Measurements from ENCODE around the gene CHCHD5. TPM values are rescaled to one million over a fixed set of nuclear protein-coding genes. Genes with fewer than 3 reads are reported as not detected.

The CHCHD5 gene
- total RNA-seq, 4 donors from 2014 or later = 11.9 to 22.0 (median 15.7) TPM

DNA sequence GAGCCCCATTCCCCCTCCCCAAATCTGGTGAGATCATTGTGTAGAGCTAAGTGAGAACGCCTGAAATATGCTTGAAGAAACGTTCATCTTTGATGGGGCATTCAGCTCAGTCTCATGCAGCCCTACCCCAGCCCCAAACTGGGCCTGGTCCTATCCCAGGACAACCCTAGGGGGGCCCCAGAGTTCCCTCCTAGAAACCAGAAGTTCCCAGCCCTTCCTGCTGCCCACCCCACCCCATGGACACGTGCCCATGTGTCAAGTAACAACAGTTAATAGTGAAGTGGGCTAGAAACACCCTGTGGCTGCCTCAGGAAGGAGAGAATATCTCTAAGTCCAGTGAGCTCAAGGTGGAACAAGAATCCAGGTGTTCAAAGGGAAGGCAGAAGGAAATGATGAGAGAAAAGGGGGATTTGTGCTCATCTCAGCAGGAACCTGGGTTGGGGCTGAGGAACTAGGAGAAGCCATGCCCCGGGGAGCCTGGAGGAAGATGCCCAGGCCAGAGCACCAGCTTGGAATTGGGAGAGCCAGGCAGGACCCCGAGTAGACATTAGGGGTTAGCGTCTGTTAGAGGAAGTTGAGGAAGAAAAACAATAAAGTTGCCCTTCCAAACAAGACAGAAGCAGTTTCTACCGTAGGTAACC is 41.2 kb downstream of the CHCHD5 start:
- no peak for ATAC-seq (ENCODE audit: low FRiP score)
- no peak for DNase-seq (ENCODE audit: low spot score)
- TF ChIP-seq, protein P1, sequence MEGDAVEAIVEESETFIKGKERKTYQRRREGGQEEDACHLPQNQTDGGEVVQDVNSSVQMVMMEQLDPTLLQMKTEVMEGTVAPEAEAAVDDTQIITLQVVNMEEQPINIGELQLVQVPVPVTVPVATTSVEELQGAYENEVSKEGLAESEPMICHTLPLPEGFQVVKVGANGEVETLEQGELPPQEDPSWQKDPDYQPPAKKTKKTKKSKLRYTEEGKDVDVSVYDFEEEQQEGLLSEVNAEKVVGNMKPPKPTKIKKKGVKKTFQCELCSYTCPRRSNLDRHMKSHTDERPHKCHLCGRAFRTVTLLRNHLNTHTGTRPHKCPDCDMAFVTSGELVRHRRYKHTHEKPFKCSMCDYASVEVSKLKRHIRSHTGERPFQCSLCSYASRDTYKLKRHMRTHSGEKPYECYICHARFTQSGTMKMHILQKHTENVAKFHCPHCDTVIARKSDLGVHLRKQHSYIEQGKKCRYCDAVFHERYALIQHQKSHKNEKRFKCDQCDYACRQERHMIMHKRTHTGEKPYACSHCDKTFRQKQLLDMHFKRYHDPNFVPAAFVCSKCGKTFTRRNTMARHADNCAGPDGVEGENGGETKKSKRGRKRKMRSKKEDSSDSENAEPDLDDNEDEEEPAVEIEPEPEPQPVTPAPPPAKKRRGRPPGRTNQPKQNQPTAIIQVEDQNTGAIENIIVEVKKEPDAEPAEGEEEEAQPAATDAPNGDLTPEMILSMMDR (IDR thresholded peaks at IDR 0.05) = no peak

DNA sequence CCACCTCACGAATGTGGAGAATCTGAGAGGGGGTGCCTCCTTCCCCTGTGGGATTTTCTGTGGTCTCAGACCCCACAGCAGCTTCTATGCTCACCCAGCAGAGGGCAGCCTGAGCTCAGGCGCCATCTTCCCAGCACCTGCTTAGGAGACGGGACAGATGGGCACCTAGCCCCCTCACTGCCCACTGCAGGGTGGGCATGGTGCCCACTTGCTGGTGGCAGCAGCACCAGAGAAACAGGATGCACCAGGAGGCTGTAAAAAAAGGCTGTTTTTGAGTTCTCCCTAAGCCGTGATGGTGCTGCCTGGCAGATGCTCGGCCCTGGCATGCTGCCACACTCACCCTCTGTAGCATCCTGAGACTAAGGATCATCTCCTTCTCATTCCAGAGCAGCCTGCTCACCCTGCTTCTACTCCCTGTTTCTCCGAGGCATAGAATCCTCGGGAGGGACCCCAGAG is 42.2 kb downstream of the CHCHD5 start:
- ATAC-seq (ENCODE audit: low FRiP score) (peak; percentile 52), DNase-seq (ENCODE audit: low spot score) (peak; percentile 50)
- TF ChIP-seq, protein P1 (IDR thresholded peaks at IDR 0.05) = no peak

DNA sequence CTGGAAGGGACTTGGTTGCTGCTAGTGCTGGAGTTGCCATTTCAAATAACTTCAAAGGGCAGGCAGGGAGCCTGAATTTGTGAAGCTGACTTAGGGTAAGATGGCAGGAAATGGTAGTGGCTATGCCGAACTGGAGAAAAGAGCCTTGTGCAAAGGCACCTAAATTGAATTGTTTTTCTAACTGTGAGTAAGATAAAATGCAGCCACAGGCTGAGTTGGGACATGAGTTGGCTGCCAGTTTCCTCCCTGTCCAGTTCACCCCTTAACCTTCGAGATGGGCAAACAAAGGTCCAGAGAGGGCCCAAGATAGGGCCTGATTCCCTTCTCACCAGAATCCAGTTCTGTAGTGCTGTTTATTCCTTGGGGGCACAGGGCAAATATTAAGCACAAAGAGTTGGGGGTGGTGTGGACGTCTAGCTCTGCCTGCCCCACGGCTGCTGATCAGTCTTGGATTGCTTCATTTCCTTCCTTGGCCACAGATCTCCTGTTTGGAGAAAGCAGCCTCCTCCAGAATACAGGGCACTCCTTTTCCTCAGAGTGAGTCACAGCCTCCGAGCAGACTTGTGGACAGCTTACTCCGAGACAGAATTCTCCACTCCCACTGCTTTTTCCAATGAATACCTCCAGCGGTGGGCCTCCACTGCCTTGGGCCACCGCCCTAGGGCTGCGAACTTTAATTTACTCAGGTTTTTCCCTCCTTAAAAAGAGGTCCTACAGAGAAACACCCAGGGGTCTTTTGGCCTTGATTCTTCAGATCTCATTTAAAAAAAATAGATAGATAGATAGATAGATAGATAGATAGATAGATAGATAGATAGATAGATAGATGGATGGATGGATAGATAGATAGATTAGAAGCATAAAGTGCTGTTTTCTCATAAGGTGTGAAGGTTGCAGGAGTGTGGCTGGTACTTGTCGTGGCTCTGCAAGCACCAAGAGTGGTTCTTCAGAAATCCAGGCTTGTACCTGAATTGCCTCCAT is 42.9 kb downstream of the CHCHD5 start:
- TF ChIP-seq, protein P1 (IDR thresholded peaks at IDR 0.05) = no peak
- DNase-seq (ENCODE audit: low spot score) = peak; percentile 35
- ATAC-seq (ENCODE audit: low FRiP score) = peak; percentile 81

DNA sequence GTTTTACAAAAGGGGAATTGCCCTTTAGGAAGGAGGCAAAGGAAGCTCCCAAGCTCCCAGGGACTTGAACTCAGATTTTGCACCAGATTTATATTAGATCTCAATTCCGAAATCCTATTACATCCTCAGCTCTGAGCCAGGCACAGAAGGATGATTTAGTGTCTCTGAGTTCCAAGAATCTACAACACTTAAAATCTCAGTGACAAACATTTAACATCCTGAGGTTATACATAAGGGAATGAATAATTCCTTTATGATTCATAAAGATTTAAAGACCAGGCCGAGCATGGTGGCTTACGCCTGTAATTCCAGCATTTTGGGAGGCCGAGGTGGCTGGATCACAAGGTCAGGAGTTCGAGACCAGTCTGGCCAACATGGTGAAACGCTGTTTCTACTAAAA is 44.8 kb downstream of the CHCHD5 start:
- no peak for DNase-seq (ENCODE audit: low spot score)
- TF ChIP-seq, protein P1 (IDR thresholded peaks at IDR 0.05) = no peak
- no peak for ATAC-seq (ENCODE audit: low FRiP score)

DNA sequence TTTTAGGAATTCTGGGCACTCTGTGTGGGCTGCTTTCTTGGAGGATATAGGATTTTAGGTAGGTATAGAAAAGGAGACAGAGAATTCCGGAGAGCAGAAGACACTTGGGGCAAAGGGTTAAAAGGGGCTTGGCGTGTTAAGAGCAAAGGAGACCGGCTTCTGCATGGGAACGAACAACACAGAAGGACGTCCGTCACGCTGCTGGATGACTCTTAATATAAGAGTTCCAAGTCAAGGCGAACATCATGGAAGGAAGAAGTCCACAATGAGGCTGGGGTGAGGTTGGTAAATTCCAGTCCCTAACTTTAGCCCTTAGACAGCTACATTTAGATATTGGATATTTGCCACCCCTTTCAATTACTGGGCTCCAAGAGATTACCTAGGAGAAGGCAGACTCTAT is 45.4 kb downstream of the CHCHD5 start:
- no peak for ATAC-seq (ENCODE audit: low FRiP score)
- TF ChIP-seq, protein P1 (IDR thresholded peaks at IDR 0.05) = no peak
- DNase-seq (ENCODE audit: low spot score) = no peak

DNA sequence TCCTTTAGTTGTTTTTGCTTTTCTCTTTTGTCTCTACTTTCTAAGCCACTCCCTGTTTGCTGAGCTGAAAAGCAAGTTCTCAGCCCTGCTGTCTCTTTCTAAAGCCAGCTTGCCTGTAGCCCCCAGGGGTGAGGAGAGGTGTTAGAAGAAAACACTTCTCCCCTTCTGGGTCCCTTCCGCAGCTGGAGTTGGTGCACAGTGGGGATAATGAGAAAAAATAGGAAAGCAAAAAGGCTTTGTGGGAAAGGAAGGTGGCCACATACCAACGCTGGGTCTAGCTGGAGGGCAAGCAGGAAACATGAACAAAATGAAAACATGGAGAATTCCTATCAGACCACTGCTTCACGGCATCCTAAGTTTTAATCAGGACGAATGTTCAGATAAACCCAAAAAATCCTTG is 45.9 kb downstream of the CHCHD5 start:
- ATAC-seq (ENCODE audit: low FRiP score) = no peak
- no peak for DNase-seq (ENCODE audit: low spot score)
- TF ChIP-seq, protein P1 (IDR thresholded peaks at IDR 0.05) = no peak

Measured in omental fat pad (tissue), 4 donors.